Measurements from ENCODE around the gene C11orf98. TPM values are rescaled to one million over a fixed set of nuclear protein-coding genes. Genes with fewer than 3 reads are reported as not detected.
"Not testable (repeated sequence)": the region's sequence is repeated elsewhere in the genome, so short reads cannot be mapped to it uniquely, and the experiment has no call there.

The C11orf98 gene
- total RNA-seq, 1 experiment from 2014 or later = 115 TPM

DNA sequence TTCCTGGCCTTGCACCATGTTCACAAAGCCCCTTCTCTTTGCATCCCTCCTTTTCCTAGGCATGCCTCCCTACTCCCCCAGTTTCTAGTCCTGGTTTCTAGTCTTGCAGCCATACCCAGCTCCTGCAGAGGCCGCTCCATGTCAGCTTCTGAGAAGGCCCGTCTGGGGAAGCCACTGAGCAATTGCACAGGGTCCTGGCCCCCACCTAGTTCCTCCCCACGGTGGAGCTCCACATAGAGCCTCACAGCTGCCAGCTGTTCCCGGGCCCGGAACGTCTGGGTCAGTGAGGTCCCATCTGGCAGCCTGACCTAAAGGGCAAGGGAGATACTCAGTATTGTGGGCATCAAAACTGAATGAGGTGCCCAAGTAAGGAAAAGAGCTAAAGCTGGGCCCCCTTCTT lies 11.7 kb upstream of the C11orf98 start:
- Histone ChIP-seq H3K27me3 (replicated peaks; ENCODE audit: control insufficient read depth, insufficient read depth, low read length) (no peaks in the 10 kb centered on the region), H3K9me3 (no peaks in the 10 kb centered on the region), H3K36me3 (ENCODE audit: control insufficient read depth, insufficient read depth, low read length) (no peaks in the 10 kb centered on the region; the same call in 1 of the 2 replicates), H3K4me1 (peaks cover 9% of the 10 kb centered on the region), H3K4me3 (ENCODE audit: low read depth, low read length) (no peak overlapping the region)
- Mint-ChIP-seq H3K4me1 (ENCODE audit: low read depth, unreplicated experiment) (peaks cover 15% of the 10 kb centered on the region), H3K9me3 (ENCODE audit: unreplicated experiment) (no peaks in the 10 kb centered on the region), H3K27ac (ENCODE audit: unreplicated experiment) (no peak overlapping the region), H3K36me3 (ENCODE audit: insufficient read depth, unreplicated experiment) (peaks cover 49% of the 10 kb centered on the region), H3K4me3 (ENCODE audit: unreplicated experiment) (peak overlapping the region; percentile 81), H3K27me3 (ENCODE audit: insufficient read depth, unreplicated experiment) (no peaks in the 10 kb centered on the region)
- TF ChIP-seq, protein P1, sequence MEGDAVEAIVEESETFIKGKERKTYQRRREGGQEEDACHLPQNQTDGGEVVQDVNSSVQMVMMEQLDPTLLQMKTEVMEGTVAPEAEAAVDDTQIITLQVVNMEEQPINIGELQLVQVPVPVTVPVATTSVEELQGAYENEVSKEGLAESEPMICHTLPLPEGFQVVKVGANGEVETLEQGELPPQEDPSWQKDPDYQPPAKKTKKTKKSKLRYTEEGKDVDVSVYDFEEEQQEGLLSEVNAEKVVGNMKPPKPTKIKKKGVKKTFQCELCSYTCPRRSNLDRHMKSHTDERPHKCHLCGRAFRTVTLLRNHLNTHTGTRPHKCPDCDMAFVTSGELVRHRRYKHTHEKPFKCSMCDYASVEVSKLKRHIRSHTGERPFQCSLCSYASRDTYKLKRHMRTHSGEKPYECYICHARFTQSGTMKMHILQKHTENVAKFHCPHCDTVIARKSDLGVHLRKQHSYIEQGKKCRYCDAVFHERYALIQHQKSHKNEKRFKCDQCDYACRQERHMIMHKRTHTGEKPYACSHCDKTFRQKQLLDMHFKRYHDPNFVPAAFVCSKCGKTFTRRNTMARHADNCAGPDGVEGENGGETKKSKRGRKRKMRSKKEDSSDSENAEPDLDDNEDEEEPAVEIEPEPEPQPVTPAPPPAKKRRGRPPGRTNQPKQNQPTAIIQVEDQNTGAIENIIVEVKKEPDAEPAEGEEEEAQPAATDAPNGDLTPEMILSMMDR (IDR thresholded peaks at IDR 0.05; ENCODE audit: insufficient read depth in 1 of 2, low read depth in 1 of 2, low read length in 1 of 2, severe bottlenecking in 1 of 2, unreplicated experiment in 1 of 2) = no peak
- no TSS peak for BruUV-seq (replicated peaks)
- CTCF ChIA-PET = interaction anchor here (1.9 kb wide), 1 partner anchor 110 kb away, joined by 7 read pairs; no protein-coding TSS in a partner anchor
- intact Hi-C loops (cut with micrococcal nuclease; ENCODE audit: unreplicated experiment) = loop anchor here (10.0 kb wide), 1 partner anchor 282 kb away; no protein-coding TSS in a partner anchor
- POLR2A ChIA-PET = interaction anchor here (0.5 to 1.0 kb wide), 3 partner anchors 12 to 214 kb away, joined by 4 to 11 read pairs (median 10); partner anchors contain the start of genes C11orf98, CSKMT and TTC9C
- DNase-seq = no peak

DNA sequence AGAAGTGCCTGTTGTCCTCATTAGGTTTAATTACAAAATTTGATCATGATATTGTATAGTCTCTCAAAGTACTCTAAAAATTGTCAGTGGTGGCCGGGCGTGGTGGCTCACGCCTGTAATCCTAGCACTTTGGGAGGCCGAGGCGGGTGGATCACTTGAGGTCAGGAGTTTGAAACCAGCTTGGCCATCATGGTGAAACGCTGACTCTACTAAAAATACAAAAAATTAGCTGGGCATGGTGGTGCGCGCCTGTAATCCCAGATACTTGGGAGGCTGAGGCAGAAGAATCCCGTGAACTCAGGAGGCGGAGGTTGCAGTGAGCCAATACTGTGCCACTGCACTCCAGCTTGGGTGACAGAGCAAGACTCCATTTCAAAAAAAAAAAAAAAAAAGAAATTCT lies 10.4 kb upstream of the C11orf98 start:
- H3K27me3 Mint-ChIP-seq (ENCODE audit: insufficient read depth, unreplicated experiment); H3K9me3 ChIP-seq; H3K27ac Mint-ChIP-seq (ENCODE audit: unreplicated experiment); DNase-seq; H3K27me3 ChIP-seq (replicated peaks; ENCODE audit: control insufficient read depth, insufficient read depth, low read length); H3K9me3 Mint-ChIP-seq (ENCODE audit: unreplicated experiment); BruUV-seq (replicated peaks); CTCF ChIA-PET; H3K4me3 ChIP-seq (ENCODE audit: low read depth, low read length); H3K36me3 ChIP-seq (ENCODE audit: control insufficient read depth, insufficient read depth, low read length); H3K4me3 Mint-ChIP-seq (ENCODE audit: unreplicated experiment): not testable (repeated sequence)
- peaks cover 14% of the 10 kb centered on the region for H3K4me1 ChIP-seq
- Mint-ChIP-seq H3K36me3 (ENCODE audit: insufficient read depth, unreplicated experiment) (peaks cover 62% of the 10 kb centered on the region), H3K4me1 (ENCODE audit: low read depth, unreplicated experiment) (peaks cover 24% of the 10 kb centered on the region)
- intact Hi-C loops (cut with micrococcal nuclease; ENCODE audit: unreplicated experiment) = loop anchor here (10.0 kb wide), 1 partner anchor 281 kb away; no protein-coding TSS in a partner anchor
- POLR2A ChIA-PET = interaction anchor here (0.6 to 1.4 kb wide), 2 partner anchors 10 to 54 kb away, joined by 4 to 7 read pairs; partner anchors contain the start of genes C11orf98 and CSKMT

GRCh38 chr11:62673196-62673525 lies 8.2 kb upstream of the C11orf98 start:
- ChIA-PET CTCF (interaction anchor here (0.6 to 0.7 kb wide), 2 partner anchors 35 to 63 kb away, joined by 3 to 4 read pairs; no protein-coding TSS in a partner anchor), POLR2A (interaction anchor here (0.7 to 2.3 kb wide), 4 partner anchors 8 to 99 kb away, joined by 3 to 23 read pairs (median 4); partner anchors contain the start of genes C11orf98, EEF1G, HNRNPUL2 and TTC9C)
- Histone ChIP-seq H3K27me3 (replicated peaks; ENCODE audit: control insufficient read depth, insufficient read depth, low read length) (no peaks in the 10 kb centered on the region), H3K36me3 (ENCODE audit: control insufficient read depth, insufficient read depth, low read length) (no peaks in the 10 kb centered on the region; the same call in 1 of the 2 replicates), H3K9me3 (no peaks in the 10 kb centered on the region), H3K4me1 (peaks cover 25% of the 10 kb centered on the region), H3K4me3 (ENCODE audit: low read depth, low read length) (no peak overlapping the region)
- Mint-ChIP-seq H3K27me3 (ENCODE audit: insufficient read depth, unreplicated experiment) (no peaks in the 10 kb centered on the region), H3K4me1 (ENCODE audit: low read depth, unreplicated experiment) (peaks cover 28% of the 10 kb centered on the region), H3K36me3 (ENCODE audit: insufficient read depth, unreplicated experiment) (peaks cover 66% of the 10 kb centered on the region), H3K4me3 (ENCODE audit: unreplicated experiment) (peak overlapping the region; percentile 98), H3K9me3 (ENCODE audit: unreplicated experiment) (no peaks in the 10 kb centered on the region), H3K27ac (ENCODE audit: unreplicated experiment) (no peak overlapping the region)
- intact Hi-C loops (cut with micrococcal nuclease; ENCODE audit: unreplicated experiment) = loop anchor here (10.0 kb wide), 1 partner anchor 278 kb away; no protein-coding TSS in a partner anchor
- TF ChIP-seq, protein P1 (IDR thresholded peaks at IDR 0.05; ENCODE audit: insufficient read depth in 1 of 2, low read depth in 1 of 2, low read length in 1 of 2, severe bottlenecking in 1 of 2, unreplicated experiment in 1 of 2) = no peak
- BruUV-seq (replicated peaks) = no TSS peak
- DNase-seq = no peak

Data from Caco-2 (cell line).